Right lobe of liver (tissue), 6 donors: ENCODE measurements around the gene ANO9. TPM values are rescaled to one million over a fixed set of nuclear protein-coding genes. Genes with fewer than 3 reads are reported as not detected.
A peak's percentile ranks its signal among the peaks of the same experiment; 100 is the strongest.

ENCODE experiments used
- ATAC-seq, 4 donors: fragments of 200-7000 bp; cut with Tn5 transposase; one replicate each; pipeline ENCODE4 v1.9.1; 2020; ENCODE audit warnings: mild to moderate bottlenecking in 4 of 4, moderate library complexity in 4 of 4
- DNase-seq, 3 donors: peaks; one replicate each; pipeline ENCODE4 v3.0.0-alpha.2; 2020
- H3K27ac ChIP-seq, 3 donors: fragments of 200-600 bp; one replicate each; pipeline ENCODE4 v1.8.0; 2022
- H3K27me3 ChIP-seq, 2 donors: fragments of 200-600 bp; one replicate each; pipeline ENCODE4 v1.8.0; 2022
- H3K36me3 ChIP-seq, 4 donors: fragments of 200-600 bp; sonication (generic) in 1 of 4; one replicate each; pipeline versions ENCODE4 v1.5.1 to v1.8.0; 2017 to 2022; ENCODE audit warnings: control low read depth in 1 of 4
- H3K4me1 ChIP-seq, 4 donors: fragments of 200-600 bp; sonication (generic) in 1 of 4; one replicate each; pipeline versions ENCODE4 v1.5.1 to v1.8.0; 2017 to 2022; ENCODE audit warnings: control low read depth in 1 of 4
- H3K4me3 ChIP-seq, 3 donors: fragments of 200-600 bp; one replicate each; pipeline ENCODE4 v1.8.0; 2022
- H3K9me3 ChIP-seq, 4 donors: fragments of 200-600 bp; sonication (generic) in 1 of 4; one replicate each; pipeline versions ENCODE4 v1.5.1 to v1.8.0; 2017 to 2022; ENCODE audit warnings: control low read depth in 1 of 4
- POLR2A ChIP-seq: fragments of 450-650 bp; IDR thresholded peaks from one replicate; pipeline ENCODE4 v1.6.1; 2017; ENCODE audit warnings: antibody characterized with exemption, mild to moderate bottlenecking
- WGBS: methylation state at CpG from one replicate; pipeline ENCODE4 v1.1.6; 2018; ENCODE audit warnings: low coverage, low lambda C conversion rate; ENCODE audit not compliant: insufficient coverage; ENCODE audit errors: missing lambda C conversion rate; 5-methylcytosine and 5-hydroxymethylcytosine counted together
- intact Hi-C, 2 donors: fragments of 100-400 bp; cut with DNase I; formaldehyde crosslinking; loops; one replicate each; pipeline versions ENCODE4 v1.11.2 to v1.14.1; 2022
- total RNA-seq, 6 experiments: library from RNA; depleted of rRNA in 2 of 6; stranded (reverse); fragments of >200 nt in 2 of 6; fragmentation: NEBNext Ultra II Directional in 3 of 6; extraction: Animal tissue kit (Norgen Biotek cat#: 25700) in 3 of 6; gene quantifications; one replicate each; pipeline versions ENCODE4 v1.1.0 to v1.2.4, GENCODE V29; 2016 to 2023
- TF ChIP-seq, protein P1 (sequence below), 4 donors: fragments of 200-600 bp in 3 of 4; fragments of 450-650 bp in 1 of 4; IDR thresholded peaks; one replicate each; pipeline versions ENCODE4 v1.5.1 to v1.8.0; 2016 to 2022; ENCODE audit warnings: antibody characterized with exemption in 4 of 4, mild to moderate bottlenecking in 2 of 4
- donor health status: DM: no; HTN: yes; CAD: no.
- donor health status: DM: no; HTN: no; CAD: no.
- donor health status: DM: no; HTN: no; CAD: no.
- donor health status: DM: no; HTN: yes; CAD: no.
- donor health status: DM: no; HTN: yes; CAD: no.

The ANO9 gene
- total RNA-seq, 6 experiments from 2014 or later: 0.09 to 1.0 (median 0.28) TPM; not detected in 1

DNA sequence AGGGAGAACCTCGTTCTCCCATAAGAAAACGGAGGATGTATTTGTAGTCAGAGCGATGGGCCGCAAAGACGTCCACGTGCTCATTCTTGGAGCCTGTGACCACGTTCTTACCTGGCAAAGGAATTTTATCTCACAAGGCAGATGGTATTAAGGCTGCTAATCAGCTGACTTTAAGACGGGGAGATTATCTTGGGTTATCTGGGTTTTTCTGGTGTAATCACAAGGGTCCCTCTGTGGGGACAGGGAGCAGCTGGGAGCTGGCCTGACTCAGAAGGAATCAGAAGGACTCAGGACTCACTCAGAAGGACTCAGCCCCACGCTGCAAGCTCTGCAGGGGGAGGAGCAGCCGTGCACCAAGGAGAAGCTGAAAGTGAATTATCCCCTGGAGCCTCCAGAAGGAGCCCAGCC, 19.6 kb downstream of the ANO9 start:
- Histone ChIP-seq H3K4me3 (no peak overlapping the region), H3K9me3 (no peaks in the 10 kb centered on the region), H3K4me1 (no peaks in the 10 kb centered on the region), H3K27me3 (no peaks in the 10 kb centered on the region), H3K36me3 (no peaks in the 10 kb centered on the region), H3K27ac (no peak overlapping the region)
- no peak for TF ChIP-seq POLR2A
- TF ChIP-seq, protein P1, sequence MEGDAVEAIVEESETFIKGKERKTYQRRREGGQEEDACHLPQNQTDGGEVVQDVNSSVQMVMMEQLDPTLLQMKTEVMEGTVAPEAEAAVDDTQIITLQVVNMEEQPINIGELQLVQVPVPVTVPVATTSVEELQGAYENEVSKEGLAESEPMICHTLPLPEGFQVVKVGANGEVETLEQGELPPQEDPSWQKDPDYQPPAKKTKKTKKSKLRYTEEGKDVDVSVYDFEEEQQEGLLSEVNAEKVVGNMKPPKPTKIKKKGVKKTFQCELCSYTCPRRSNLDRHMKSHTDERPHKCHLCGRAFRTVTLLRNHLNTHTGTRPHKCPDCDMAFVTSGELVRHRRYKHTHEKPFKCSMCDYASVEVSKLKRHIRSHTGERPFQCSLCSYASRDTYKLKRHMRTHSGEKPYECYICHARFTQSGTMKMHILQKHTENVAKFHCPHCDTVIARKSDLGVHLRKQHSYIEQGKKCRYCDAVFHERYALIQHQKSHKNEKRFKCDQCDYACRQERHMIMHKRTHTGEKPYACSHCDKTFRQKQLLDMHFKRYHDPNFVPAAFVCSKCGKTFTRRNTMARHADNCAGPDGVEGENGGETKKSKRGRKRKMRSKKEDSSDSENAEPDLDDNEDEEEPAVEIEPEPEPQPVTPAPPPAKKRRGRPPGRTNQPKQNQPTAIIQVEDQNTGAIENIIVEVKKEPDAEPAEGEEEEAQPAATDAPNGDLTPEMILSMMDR (IDR thresholded peaks at IDR 0.05): no peak
- intact Hi-C loops: no loop called here
- ATAC-seq: no peak
- 80% methylated on average over 8 of the region's 10 CpGs for WGBS
- DNase-seq: peak in 1 of 3 donors; percentile 11

DNA sequence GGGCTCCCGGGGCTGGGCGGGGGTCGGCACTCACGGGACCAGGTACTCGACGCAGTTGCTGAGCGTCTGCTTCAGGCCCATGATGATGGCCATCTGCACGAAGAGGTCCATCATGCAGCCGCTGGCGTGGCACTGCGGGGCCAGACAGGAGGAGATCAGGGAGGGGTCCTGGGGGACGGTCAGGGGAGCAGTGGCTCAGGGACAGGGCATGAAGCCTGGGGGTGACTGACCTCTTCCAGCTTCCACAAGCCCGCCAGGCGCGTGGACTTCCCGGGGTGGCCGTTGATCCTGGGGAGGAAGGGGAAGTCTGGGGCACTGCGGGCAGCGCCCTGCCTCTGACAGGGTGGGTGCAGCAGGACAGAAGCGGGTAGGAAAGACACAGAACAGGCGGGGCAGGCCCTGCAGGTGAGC, 20.9 kb downstream of the ANO9 start:
- H3K4me3 ChIP-seq: no peak overlapping the region
- WGBS: 95% methylated on average over 9 of the region's 21 CpGs
- no peak overlapping the region for H3K27ac ChIP-seq
- no peaks in the 10 kb centered on the region for H3K27me3 ChIP-seq
- DNase-seq (peak in 1 of 3 donors; percentile 42), ATAC-seq (no peak)
- TF ChIP-seq, protein P1 (IDR thresholded peaks at IDR 0.05): no peak
- TF ChIP-seq POLR2A: no peak
- intact Hi-C loops: no loop called here
- H3K9me3 ChIP-seq: no peaks in the 10 kb centered on the region
- H3K4me1 ChIP-seq: peaks cover 0 to 8% (median 0%) of the 10 kb centered on the region in 4 donors
- no peaks in the 10 kb centered on the region for H3K36me3 ChIP-seq

DNA sequence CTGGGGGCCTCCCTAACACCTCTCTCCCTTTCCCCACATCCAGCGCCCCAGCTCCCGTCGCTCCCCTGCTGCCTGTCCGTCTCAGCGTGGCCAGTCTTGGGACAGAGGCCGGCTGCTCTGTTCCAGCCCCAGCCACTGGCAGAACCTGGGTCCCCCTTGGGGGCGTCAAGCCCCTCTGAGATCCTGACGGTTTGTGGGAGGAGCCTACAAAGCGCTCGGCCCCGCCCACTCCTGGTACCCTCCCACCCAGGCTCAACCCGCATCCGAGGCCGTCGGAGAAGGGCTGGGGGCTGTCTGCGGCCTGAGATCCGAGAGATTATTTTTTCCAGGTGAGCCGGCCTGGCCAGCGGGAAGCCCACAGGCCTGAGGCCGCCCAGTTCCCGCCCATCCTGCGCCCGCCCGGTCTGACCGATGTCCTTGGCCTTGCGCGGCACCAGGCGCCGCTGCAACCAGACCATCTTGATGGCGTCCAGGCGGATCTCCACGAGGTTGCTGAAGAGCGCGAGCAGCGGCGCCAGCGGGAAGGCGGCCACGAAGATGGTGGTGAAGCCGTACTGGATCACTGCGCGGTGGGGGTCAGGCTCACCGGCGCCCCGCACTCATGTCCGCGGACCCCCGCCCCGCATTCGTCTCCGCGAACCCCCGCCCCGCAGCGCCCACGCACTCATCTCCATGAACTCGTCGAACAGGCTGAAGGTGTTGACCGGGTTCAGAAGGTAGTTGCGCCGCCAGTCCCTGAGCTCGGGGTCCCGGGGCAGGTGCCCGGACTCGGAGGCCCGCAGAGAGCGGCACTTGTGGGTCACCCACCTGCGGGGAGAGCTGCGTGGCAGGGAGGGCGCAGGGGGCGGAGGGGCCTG, 21.5 kb downstream of the ANO9 start:
- TF ChIP-seq, protein P1 (IDR thresholded peaks at IDR 0.05): no peak
- TF ChIP-seq POLR2A: no peak
- H3K4me1 ChIP-seq: peaks cover 0 to 8% (median 0%) of the 10 kb centered on the region in 4 donors
- no peaks in the 10 kb centered on the region for H3K27me3 ChIP-seq
- H3K9me3 ChIP-seq: no peaks in the 10 kb centered on the region
- no peak overlapping the region for H3K4me3 ChIP-seq
- WGBS: no CpG with 5 or more reads among the region's 71 CpGs
- intact Hi-C loops: no loop called here
- peak in 2 of 3 donors; percentile 16 to 51 for DNase-seq
- H3K27ac ChIP-seq: no peak overlapping the region
- no peak for ATAC-seq
- H3K36me3 ChIP-seq: no peaks in the 10 kb centered on the region

DNA sequence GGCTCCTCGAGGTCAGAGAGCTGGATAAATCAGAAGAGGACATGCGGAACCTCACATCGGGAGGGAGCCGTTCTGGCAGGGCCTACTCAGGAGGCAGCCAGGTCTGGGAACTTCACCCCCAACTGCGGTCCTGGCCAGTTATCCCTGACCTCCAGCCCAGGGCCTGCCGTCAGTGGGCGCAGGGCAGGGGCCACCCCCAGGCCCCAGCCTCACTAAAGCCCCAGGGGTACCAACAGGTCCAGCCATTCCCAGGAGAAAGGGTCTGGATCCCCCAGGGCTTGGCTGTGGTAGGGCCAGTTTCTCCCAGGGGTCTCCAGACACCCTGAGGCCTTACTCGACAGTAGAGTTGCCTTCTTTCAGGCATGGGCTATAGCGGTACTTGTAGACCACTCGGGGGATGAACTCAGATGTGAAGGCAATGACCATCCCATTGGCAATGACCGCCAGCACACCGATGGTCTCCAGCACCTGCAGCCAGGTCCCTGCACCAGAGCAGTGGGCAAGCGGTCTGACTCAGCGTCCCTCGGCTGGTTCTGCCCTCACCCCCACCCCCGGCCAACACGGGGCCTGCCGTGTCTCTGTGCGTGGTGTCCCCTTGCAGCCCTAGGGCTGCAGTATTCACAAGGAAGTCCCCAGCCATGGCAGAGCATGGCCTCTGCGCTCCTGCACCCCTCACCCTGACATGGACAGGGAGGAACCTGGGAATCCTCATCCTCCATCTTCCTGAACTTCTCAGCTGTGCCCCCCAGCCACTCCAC, 22.4 kb downstream of the ANO9 start:
- Histone ChIP-seq H3K36me3 (no peaks in the 10 kb centered on the region), H3K27ac (no peak overlapping the region), H3K9me3 (no peaks in the 10 kb centered on the region), H3K27me3 (no peaks in the 10 kb centered on the region), H3K4me1 (peaks cover 0 to 8% (median 0%) of the 10 kb centered on the region in 4 donors), H3K4me3 (no peak overlapping the region)
- intact Hi-C loops: no loop called here
- TF ChIP-seq, protein P1 (IDR thresholded peaks at IDR 0.05): no peak
- ATAC-seq (no peak), DNase-seq (peak in 1 of 3 donors; percentile 48)
- no CpG with 5 or more reads among the region's 20 CpGs for WGBS
